H7 (cell line): ENCODE data around the gene KCNAB2. TPM values are rescaled to one million over a fixed set of nuclear protein-coding genes. Genes with fewer than 3 reads are reported as not detected.

Source experiments
- DNase-seq: peaks from one replicate; pipeline ENCODE4 v3.0.0; 2012
- H3K27me3 ChIP-seq: 2 replicates; pipeline ENCODE4 v1.6.0; 2011; ENCODE audit warnings: mild to moderate bottlenecking, low read length; ENCODE audit not compliant: control insufficient read depth, insufficient read depth
- H3K36me3 ChIP-seq: replicated peaks from 2 replicates; pipeline ENCODE4 v1.5.1; 2011; ENCODE audit warnings: low read length; ENCODE audit not compliant: control insufficient read depth, insufficient read depth
- H3K4me3 ChIP-seq: 2 replicates; pipeline ENCODE4 v1.5.1; 2011; ENCODE audit warnings: low read depth, mild to moderate bottlenecking, control low read depth, low read length, moderate library complexity; ENCODE audit not compliant: insufficient read depth
- total RNA-seq: library from RNA; depleted of rRNA; stranded (reverse); fragments of >200 nt; shearing (Covaris generic); gene quantifications from 2 replicates; pipeline ENCODE4 v1.2.3, GENCODE V29; 2014

The KCNAB2 gene
- total RNA-seq, 1 experiment from 2014 or later = 6.6 TPM

- Histone ChIP-seq H3K27me3 (no peaks in the 10 kb centered on the region), H3K4me3 (no peak overlapping the region), H3K36me3 (no peaks in the 10 kb centered on the region)
- no peak for DNase-seq
Observed at GRCh38 chr1:6094801-6095505, 49.3 kb downstream of the KCNAB2 start.

- Histone ChIP-seq H3K4me3 (no peak overlapping the region), H3K36me3 (no peaks in the 10 kb centered on the region), H3K27me3 (no peaks in the 10 kb centered on the region)
- DNase-seq = no peak
Observed at GRCh38 chr1:6095511-6096242, 50.0 kb downstream of the KCNAB2 start.

- H3K4me3 ChIP-seq = no peak overlapping the region
- DNase-seq = peak; percentile 62
- H3K27me3 ChIP-seq = no peaks in the 10 kb centered on the region
- no peaks in the 10 kb centered on the region for H3K36me3 ChIP-seq
Observed at GRCh38 chr1:6096243-6097116, 50.8 kb downstream of the KCNAB2 start.

- DNase-seq = peak; percentile 46
- no peak overlapping the region for H3K4me3 ChIP-seq
- H3K27me3 ChIP-seq = no peaks in the 10 kb centered on the region
- no peaks in the 10 kb centered on the region for H3K36me3 ChIP-seq
Observed at GRCh38 chr1:6097117-6097595, 51.5 kb downstream of the KCNAB2 start.

- Histone ChIP-seq H3K36me3 (no peaks in the 10 kb centered on the region), H3K4me3 (no peak overlapping the region), H3K27me3 (no peaks in the 10 kb centered on the region)
- DNase-seq = peak; percentile 56
Observed at GRCh38 chr1:6097824-6098223, 52.1 kb downstream of the KCNAB2 start.

GRCh38 chr1:6098303-6099215, 52.9 kb downstream of the KCNAB2 start:
- Histone ChIP-seq H3K36me3 (no peaks in the 10 kb centered on the region), H3K27me3 (no peaks in the 10 kb centered on the region), H3K4me3 (no peak overlapping the region)
- peak; percentile 62 for DNase-seq

- no peak overlapping the region for H3K4me3 ChIP-seq
- no peaks in the 10 kb centered on the region for H3K27me3 ChIP-seq
- no peaks in the 10 kb centered on the region for H3K36me3 ChIP-seq
- no peak for DNase-seq
Observed at GRCh38 chr1:6099297-6099696, 53.6 kb downstream of the KCNAB2 start.

GRCh38 chr1:6099787-6100765, 54.4 kb downstream of the KCNAB2 start:
- Histone ChIP-seq H3K4me3 (no peak overlapping the region), H3K27me3 (no peaks in the 10 kb centered on the region), H3K36me3 (no peaks in the 10 kb centered on the region)
- peak; percentile 84 for DNase-seq

- H3K4me3 ChIP-seq = no peak overlapping the region
- DNase-seq = no peak
Observed at GRCh38 chr1:6100861-6101783, 55.4 kb downstream of the KCNAB2 start.

GRCh38 chr1:6101826-6102531, 56.3 kb downstream of the KCNAB2 start:
- Histone ChIP-seq H3K4me3 (no peak overlapping the region), H3K27me3 (no peaks in the 10 kb centered on the region), H3K36me3 (no peaks in the 10 kb centered on the region)
- no peak for DNase-seq

More at GRCh38 chr1:6100861-6101783, 55.4 kb downstream of the KCNAB2 start:
- H3K36me3 ChIP-seq = no peaks in the 10 kb centered on the region
- no peaks in the 10 kb centered on the region for H3K27me3 ChIP-seq

- H3K4me3 ChIP-seq = no peak overlapping the region
- H3K36me3 ChIP-seq = no peaks in the 10 kb centered on the region
- DNase-seq = no peak
- no peaks in the 10 kb centered on the region for H3K27me3 ChIP-seq
Observed at GRCh38 chr1:6102532-6102845, 56.8 kb downstream of the KCNAB2 start.
